ENCODE data around the gene OR1A2. TPM values are rescaled to one million over a fixed set of nuclear protein-coding genes. Genes with fewer than 3 reads are reported as not detected.
"Not testable (repeated sequence)": the region's sequence is repeated elsewhere in the genome, so short reads cannot be mapped to it uniquely, and the experiment has no call there.

Gene OR1A2
- total RNA-seq, 2 experiments from 2014 or later, result not detected

DNA sequence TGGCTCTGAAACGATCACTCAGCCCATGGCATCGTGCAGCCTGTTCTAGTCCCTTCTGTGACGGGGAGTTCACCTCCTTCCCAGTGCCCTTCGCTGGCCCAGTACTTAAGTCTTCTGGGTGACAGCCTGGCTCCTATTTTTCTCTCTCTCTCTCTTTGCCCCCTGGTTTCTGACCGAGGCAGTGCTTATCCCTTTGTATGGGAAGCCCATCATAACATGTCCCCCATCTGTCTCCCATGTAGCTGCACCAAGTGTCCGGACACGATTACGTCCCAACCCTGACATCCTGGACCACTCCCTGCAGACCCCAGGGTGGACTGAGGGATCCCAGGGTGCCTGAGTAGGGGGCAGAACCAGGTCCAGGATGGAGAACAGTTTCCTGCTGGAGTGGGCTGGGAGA is 35.0 kb downstream of the OR1A2 start:
- H3K4me3 Mint-ChIP-seq; H3K4me1 Mint-ChIP-seq; H3K27ac Mint-ChIP-seq; ATAC-seq; H3K36me3 Mint-ChIP-seq (ENCODE audit: low read depth); CTCF ChIA-PET; H3K9me3 Mint-ChIP-seq (ENCODE audit: low read depth); DNase-seq; POLR2A ChIA-PET; H3K27me3 Mint-ChIP-seq; intact Hi-C loops (cut with DNase I, micrococcal nuclease): not testable (repeated sequence)

- H3K36me3 Mint-ChIP-seq (ENCODE audit: low read depth); H3K9me3 Mint-ChIP-seq (ENCODE audit: low read depth); H3K27ac Mint-ChIP-seq; intact Hi-C loops (cut with DNase I, micrococcal nuclease); POLR2A ChIA-PET; CTCF ChIA-PET; H3K4me1 Mint-ChIP-seq; ATAC-seq; H3K27me3 Mint-ChIP-seq; H3K4me3 Mint-ChIP-seq; DNase-seq: not testable (repeated sequence)
Observed at GRCh38 chr17:3238685-3239084, 41.4 kb downstream of the OR1A2 start.

DNA sequence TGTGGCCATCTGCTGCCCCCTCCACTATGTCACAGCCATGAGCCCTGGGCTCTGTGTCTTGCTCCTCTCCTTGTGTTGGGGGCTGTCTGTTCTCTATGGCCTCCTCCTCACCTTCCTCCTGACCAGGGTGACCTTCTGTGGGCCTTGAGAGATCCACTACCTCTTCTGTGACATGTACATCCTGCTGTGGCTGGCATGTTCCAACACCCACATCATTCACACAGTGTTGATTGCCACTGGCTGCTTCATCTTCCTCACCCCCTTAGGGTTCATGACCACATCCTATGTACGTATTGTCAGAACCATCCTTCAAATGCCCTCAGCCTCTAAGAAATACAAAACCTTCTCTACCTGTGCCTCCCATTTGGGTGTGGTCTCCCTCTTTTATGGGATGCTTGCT is 43.7 kb downstream of the OR1A2 start:
- H3K27ac Mint-ChIP-seq; ATAC-seq; H3K4me3 Mint-ChIP-seq; H3K27me3 Mint-ChIP-seq; H3K36me3 Mint-ChIP-seq (ENCODE audit: low read depth); H3K4me1 Mint-ChIP-seq; DNase-seq; H3K9me3 Mint-ChIP-seq (ENCODE audit: low read depth); POLR2A ChIA-PET; intact Hi-C loops (cut with DNase I, micrococcal nuclease); CTCF ChIA-PET: not testable (repeated sequence)

DNA sequence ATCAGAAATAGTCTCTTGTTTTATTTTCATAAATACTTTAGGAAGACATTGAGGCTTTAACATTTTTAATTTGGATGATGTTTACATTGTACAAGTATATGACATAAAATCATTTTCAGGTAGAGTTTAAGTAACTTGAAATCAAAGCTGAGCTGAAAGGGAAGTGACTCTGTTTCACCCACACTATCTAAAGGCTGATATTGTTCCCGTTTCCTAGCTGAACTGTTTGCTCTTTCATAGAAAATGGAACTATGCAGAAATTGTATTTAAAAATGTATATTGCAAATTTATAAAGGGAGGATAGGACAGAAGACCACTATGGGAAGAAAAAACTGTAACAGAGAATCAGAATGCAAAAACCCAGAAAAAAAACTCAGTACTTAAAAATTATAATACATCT is 47.5 kb downstream of the OR1A2 start:
- ATAC-seq; POLR2A ChIA-PET; H3K4me1 Mint-ChIP-seq; DNase-seq; H3K27me3 Mint-ChIP-seq; H3K36me3 Mint-ChIP-seq (ENCODE audit: low read depth); CTCF ChIA-PET; H3K27ac Mint-ChIP-seq; H3K9me3 Mint-ChIP-seq (ENCODE audit: low read depth); intact Hi-C loops (cut with DNase I, micrococcal nuclease); H3K4me3 Mint-ChIP-seq: not testable (repeated sequence)

Other genes starting within 250 kb of the OR1A2 start
- not detected for gene OR1D5, start 133.9 kb upstream of the OR1A2 start, total RNA-seq
- gene OR1D2, start 93.1 kb upstream of the OR1A2 start, total RNA-seq, result not detected
- not detected for gene OR1G1, start 70.0 kb upstream of the OR1A2 start, total RNA-seq
- not detected for gene OR1A1, start 10.1 kb downstream of the OR1A2 start, total RNA-seq
- under 1 TPM; 0.25 to 0.56 TPM for gene OR3A1, start 100.8 kb downstream of the OR1A2 start, total RNA-seq
- gene OR3A2, start 188.8 kb downstream of the OR1A2 start, total RNA-seq, result 1 to 10 TPM; 2.5 to 3.5 TPM
- not detected for gene OR1E1, start 200.9 kb downstream of the OR1A2 start, total RNA-seq
- gene OR3A3, start 213.9 kb downstream of the OR1A2 start, total RNA-seq, result not detected
- gene OR1E2, start 236.3 kb downstream of the OR1A2 start, total RNA-seq, result not detected